Lower leg skin (tissue), 3 donors: ENCODE measurements around the gene MTA2.

Experiments used
- CTCF ChIP-seq, 3 donors: fragments of 450-650 bp; IDR thresholded peaks; one replicate each; pipeline ENCODE4 v1.5.1; 2016; ENCODE audit warnings: antibody characterized with exemption in 3 of 3, mild to moderate bottlenecking in 3 of 3, moderate library complexity in 2 of 3
- POLR2A ChIP-seq, 2 donors: fragments of 450-650 bp; IDR thresholded peaks; one replicate each; pipeline ENCODE4 v1.6.1; 2016 to 2017; ENCODE audit warnings: antibody characterized with exemption in 2 of 2, mild to moderate bottlenecking in 1 of 2, moderate library complexity in 1 of 2

GRCh38 chr11:62599901-62600300 lies 1.8 kb downstream of the MTA2 start:
- TF ChIP-seq CTCF (IDR thresholded peaks at IDR 0.05) (no peak), POLR2A (IDR thresholded peaks at IDR 0.05) (no peak)
